HepG2 (cell line): ENCODE measurements around the gene PEX10. TPM values are rescaled to one million over a fixed set of nuclear protein-coding genes. Genes with fewer than 3 reads are reported as not detected.

Experiments
- ATAC-seq: fragments of 200-7000 bp; cut with Tn5 transposase; 3 replicates; pipeline ENCODE4 v1.9.1; 2020; ENCODE audit warnings: mild to moderate bottlenecking, moderate library complexity
- BruUV-seq: library from RNA; stranded (reverse); fragments of 400-500 nt; replicated peaks from 2 replicates; lab custom pipeline; 2021; lab: Mats Ljungman, UMichigan
- CTCF ChIA-PET: fragments of 300-600 bp; formaldehyde crosslinking; extraction: SDS; loops from one replicate; lab custom pipeline; 2021; ENCODE audit warnings: low total read pairs, inconsistent platforms, low intra/inter-chr PET ratio; lab: Yijun Ruan, JAX
- POLR2A ChIA-PET: fragments of 350-600 bp; sonication (Branson Sonifier 250); formaldehyde crosslinking; loops from one replicate; lab custom pipeline; 2020; ENCODE audit warnings: antibody characterized with exemption, inconsistent platforms; lab: Yijun Ruan, JAX
- DNase-seq: peaks from one replicate; pipeline ENCODE4 v3.0.0-alpha.2; 2015; ENCODE audit warnings: low spot score
- FAIRE-seq: peaks from 3 replicates; lab custom pipeline; 2011; peaks lifted over from hg19 to GRCh38; lab: Jason Lieb, UNC
- H2AFZ ChIP-seq: one replicate; pipeline ENCODE4 v1.6.1; 2011; ENCODE audit warnings: low read length, inconsistent platforms
- H3K27ac ChIP-seq: fragments of 300-600 bp; 3 replicates; pipeline ENCODE4 v1.8.0; 2011; ENCODE audit warnings: mixed run types, mild to moderate bottlenecking, mixed read lengths, low read length, inconsistent platforms; ENCODE audit not compliant: insufficient read depth; ENCODE audit errors: extremely low read length
- H3K27me3 ChIP-seq, 2 experiments: fragments of 200-600 bp in 1 of 2; 2 replicates in 1 of 2; 3 replicates in 1 of 2; pipeline versions ENCODE4 v1.6.0 to v1.8.0; 2011; ENCODE audit warnings: low read length in 2 of 2, mild to moderate bottlenecking in 2 of 2, moderate library complexity in 2 of 2, inconsistent platforms in 1 of 2; ENCODE audit not compliant: insufficient read depth in 2 of 2, control insufficient read depth in 1 of 2
- H3K36me3 ChIP-seq, 2 experiments: fragments of 200-600 bp in 1 of 2; replicated peaks in 1 of 2; 2 replicates in 1 of 2; 3 replicates in 1 of 2; pipeline versions ENCODE4 v1.5.1 to v1.8.0; 2011; ENCODE audit warnings: low read length in 2 of 2, inconsistent platforms in 1 of 2; ENCODE audit not compliant: insufficient read depth in 2 of 2, control insufficient read depth in 1 of 2
- H3K4me1 ChIP-seq: 2 replicates; pipeline ENCODE4 v1.5.1; 2012; ENCODE audit warnings: low read length, inconsistent platforms; ENCODE audit not compliant: insufficient read depth
- H3K4me2 ChIP-seq: 2 replicates; pipeline ENCODE4 v1.6.0; 2011; ENCODE audit warnings: low read depth, low read length, inconsistent platforms
- H3K4me3 ChIP-seq, 3 experiments: fragments of 200-600 bp in 1 of 3; sonication (generic), shearing (Covaris generic) in 1 of 3; replicated peaks in 1 of 3; 2 replicates each; pipeline ENCODE4 v1.5.1; 2011 to 2016; ENCODE audit warnings: low read length in 3 of 3, inconsistent platforms in 2 of 3, low read depth in 2 of 3, mild to moderate bottlenecking in 2 of 3, control low read depth in 1 of 3, mixed read lengths in 1 of 3; ENCODE audit not compliant: insufficient read depth in 1 of 3
- H3K79me2 ChIP-seq: one replicate; pipeline ENCODE4 v1.6.1; 2011; ENCODE audit warnings: low read length, inconsistent platforms; ENCODE audit not compliant: insufficient read depth
- H3K9ac ChIP-seq: 2 replicates; pipeline ENCODE4 v1.6.0; 2011; ENCODE audit warnings: mild to moderate bottlenecking, low read depth, low read length, inconsistent platforms; ENCODE audit not compliant: insufficient read depth
- H3K9me3 ChIP-seq: 2 replicates; pipeline ENCODE4 v1.5.1; 2012; ENCODE audit warnings: mild to moderate bottlenecking, low read length
- H4K20me1 ChIP-seq: 2 replicates; pipeline ENCODE4 v1.6.0; 2011; ENCODE audit warnings: inconsistent platforms, mild to moderate bottlenecking, low read length, moderate library complexity; ENCODE audit not compliant: insufficient read depth
- KLF11 ChIP-seq: IDR thresholded peaks from 2 replicates; pipeline ENCODE4 v1.6.1; 2016; ENCODE audit warnings: missing compliant biosample characterization
- PHF5A ChIP-seq: IDR thresholded peaks from one replicate; pipeline ENCODE4 v1.6.1; 2018; ENCODE audit warnings: low read depth, missing genetic modification reagents; ENCODE audit not compliant: unreplicated experiment
- POGZ ChIP-seq: sonication (generic); formaldehyde crosslinking; IDR thresholded peaks from 2 replicates; pipeline ENCODE4 v1.4.0; 2020; ENCODE audit warnings: mild to moderate bottlenecking, missing genetic modification reagents
- PPARG ChIP-seq: conservative IDR thresholded peaks from 2 replicates; pipeline ENCODE4 v1.6.1; 2016; ENCODE audit warnings: missing biosample characterization, missing genetic modification reagents
- RNF219 ChIP-seq: sonication (generic); formaldehyde crosslinking; IDR thresholded peaks from 2 replicates; pipeline ENCODE4 v1.5.0; 2020; ENCODE audit warnings: mild to moderate bottlenecking, missing genetic modification reagents
- SOX6 ChIP-seq, 2 experiments: fragments of 450-650 bp in 1 of 2; sonication (generic) in 1 of 2; formaldehyde crosslinking in 1 of 2; IDR thresholded peaks; 2 replicates each; pipeline versions ENCODE4 v1.4.0 to v1.6.1; 2017 to 2020; ENCODE audit warnings: antibody characterized with exemption in 1 of 2, mild to moderate bottlenecking in 1 of 2, missing genetic modification reagents in 1 of 2
- ZMAT5 ChIP-seq: sonication (generic); formaldehyde crosslinking; IDR thresholded peaks from 2 replicates; pipeline ENCODE4 v1.5.0; 2020; ENCODE audit warnings: mild to moderate bottlenecking, low read depth, missing genetic modification reagents, borderline replicate concordance
- ZNF30 ChIP-seq: sonication (generic); formaldehyde crosslinking; IDR thresholded peaks from 2 replicates; pipeline ENCODE4 v1.5.0; 2020; ENCODE audit warnings: mild to moderate bottlenecking, missing genetic modification reagents
- ZNF773 ChIP-seq: sonication (generic); formaldehyde crosslinking; IDR thresholded peaks from 2 replicates; pipeline ENCODE4 v1.4.0; 2020; ENCODE audit warnings: missing genetic modification reagents, borderline replicate concordance
- WGBS: methylation state at CpG from one replicate; pipeline ENCODE4 v1.1.6; 2017; ENCODE audit warnings: low lambda C conversion rate; 5-methylcytosine and 5-hydroxymethylcytosine counted together
- in situ Hi-C: cut with HindIII; loops from 2 replicates; pipeline ENCODE4 v1.10.0; 2017; ENCODE audit warnings: low pct_unique_long_range_greater_than_20kb; ENCODE audit not compliant: extremely low pct_ligation_motif_present
- intact Hi-C: fragments of 100-400 bp; cut with micrococcal nuclease; formaldehyde crosslinking; loops from one replicate; pipeline ENCODE4 v1.10.0; 2022; ENCODE audit not compliant: unreplicated experiment
- polyA plus RNA-seq, 8 experiments: library from polyadenylated mRNA; depleted of rRNA in 3 of 8; stranded (reverse) in 7 of 8; unstranded in 1 of 8; fragments of >200 nt; fragmentation: Illumina TruSeq in 4 of 8; extraction: Trizol in 4 of 8; gene quantifications; 2 replicates each; pipeline versions ENCODE4 v1.2.1 to v1.2.3, GENCODE V29; 2011 to 2016; ENCODE audit warnings: low read depth in 4 of 8, missing spikeins in 1 of 8, mixed read lengths in 1 of 8; ENCODE audit not compliant: insufficient read depth in 1 of 8
- total RNA-seq, 5 experiments: library from RNA; depleted of rRNA; stranded (reverse); fragments of >200 nt; fragmentation: Illumina TruSeq; extraction: Trizol; gene quantifications; 2 replicates each; pipeline ENCODE4 v1.2.3, GENCODE V29; 2016; ENCODE audit warnings: low read depth in 1 of 5

The PEX10 gene
- total and polyA plus RNA-seq, 2 of the 13 experiments (the other 11 are each of a cell fraction or from before 2014, with no cell fraction given), result 16.1 to 39.6 TPM

- Histone ChIP-seq H3K4me2 (no peak overlapping the region), H2AFZ (no peak overlapping the region), H4K20me1 (peaks cover 3% of the 10 kb centered on the region; the same call in 1 of the 2 replicates), H3K9ac (no peak overlapping the region), H3K4me1 (no peaks in the 10 kb centered on the region; the same call in 1 of the 2 replicates), H3K79me2 (no peaks in the 10 kb centered on the region), H3K36me3 (no peaks in the 10 kb centered on the region), H3K27ac (no peak overlapping the region), H3K4me3 (no peak overlapping the region), H3K27me3 (peaks cover 41 to 90% of the 10 kb centered on the region in 2 experiments), H3K9me3 (no peaks in the 10 kb centered on the region)
- no peak for FAIRE-seq
- CTCF ChIA-PET, result no interaction called here
- TF ChIP-seq POGZ (no peak), ZMAT5 (CRISPR knock-in tag) (no peak), SOX6 (IDR thresholded peaks at IDR 0.05) (no peak), SOX6 (CRISPR knock-in tag; IDR thresholded peaks at IDR 0.05) (no peak), PPARG (CRISPR knock-in tag) (no peak), RNF219 (CRISPR knock-in tag) (no peak), ZNF773 (no peak), ZNF30 (CRISPR knock-in tag) (no peak), PHF5A (CRISPR knock-in tag) (no peak), KLF11 (CRISPR knock-in tag) (no peak)
- no TSS peak for BruUV-seq
- WGBS, result 44% methylated on average over 4 of the region's 16 CpGs
- no peak for ATAC-seq
- no peak for DNase-seq
- intact Hi-C loops (no loop called here), in situ Hi-C loops (no loop called here)
- POLR2A ChIA-PET, result no interaction called here
Measured at GRCh38 chr1:2445162-2445822, 32.9 kb upstream of the PEX10 start.
